ENCODE data around the gene NDUFS5. TPM values are rescaled to one million over a fixed set of nuclear protein-coding genes. Genes with fewer than 3 reads are reported as not detected.

The NDUFS5 gene
- total RNA-seq, 1 experiment from 2014 or later, result 316 TPM

- Histone ChIP-seq H3K4me3 (ENCODE audit: low read depth in 2 of 2, low read length in 2 of 2) (peak overlapping the region in 1 of 2 experiments; percentile 64; a peak in 2 of 4 replicates), H3K4me1 (ENCODE audit: control insufficient read depth, insufficient read depth, low read length) (peaks cover 36% of the 10 kb centered on the region), H3K27ac (ENCODE audit: low read length) (peak overlapping the region; percentile 86), H3K27me3 (ENCODE audit: control insufficient read depth, insufficient read depth, low read length) (no peaks in the 10 kb centered on the region), H3K9me3 (ENCODE audit: control insufficient read depth, insufficient read depth, low read depth, low read length) (no peaks in the 10 kb centered on the region), H3K36me3 (ENCODE audit: control insufficient read depth, insufficient read depth, low read length) (peaks cover 4% of the 10 kb centered on the region; the same call in 1 of the 2 replicates)
- DNase-seq (ENCODE audit: low read depth, low spot score) (no peak), ATAC-seq (no peak)
- ChIA-PET POLR2A (interaction anchor here (0.6 to 1.1 kb wide), 2 partner anchors 21 to 36 kb away, joined by 3 to 7 read pairs; partner anchors contain the start of gene NDUFS5), CTCF (no interaction called here)
- BruUV-seq (replicated peaks), result no TSS peak
- no peak for TF ChIP-seq POLR2AphosphoS5 (IDR thresholded peaks at IDR 0.05; ENCODE audit: low read depth, low read length)
- TF ChIP-seq, protein P1, sequence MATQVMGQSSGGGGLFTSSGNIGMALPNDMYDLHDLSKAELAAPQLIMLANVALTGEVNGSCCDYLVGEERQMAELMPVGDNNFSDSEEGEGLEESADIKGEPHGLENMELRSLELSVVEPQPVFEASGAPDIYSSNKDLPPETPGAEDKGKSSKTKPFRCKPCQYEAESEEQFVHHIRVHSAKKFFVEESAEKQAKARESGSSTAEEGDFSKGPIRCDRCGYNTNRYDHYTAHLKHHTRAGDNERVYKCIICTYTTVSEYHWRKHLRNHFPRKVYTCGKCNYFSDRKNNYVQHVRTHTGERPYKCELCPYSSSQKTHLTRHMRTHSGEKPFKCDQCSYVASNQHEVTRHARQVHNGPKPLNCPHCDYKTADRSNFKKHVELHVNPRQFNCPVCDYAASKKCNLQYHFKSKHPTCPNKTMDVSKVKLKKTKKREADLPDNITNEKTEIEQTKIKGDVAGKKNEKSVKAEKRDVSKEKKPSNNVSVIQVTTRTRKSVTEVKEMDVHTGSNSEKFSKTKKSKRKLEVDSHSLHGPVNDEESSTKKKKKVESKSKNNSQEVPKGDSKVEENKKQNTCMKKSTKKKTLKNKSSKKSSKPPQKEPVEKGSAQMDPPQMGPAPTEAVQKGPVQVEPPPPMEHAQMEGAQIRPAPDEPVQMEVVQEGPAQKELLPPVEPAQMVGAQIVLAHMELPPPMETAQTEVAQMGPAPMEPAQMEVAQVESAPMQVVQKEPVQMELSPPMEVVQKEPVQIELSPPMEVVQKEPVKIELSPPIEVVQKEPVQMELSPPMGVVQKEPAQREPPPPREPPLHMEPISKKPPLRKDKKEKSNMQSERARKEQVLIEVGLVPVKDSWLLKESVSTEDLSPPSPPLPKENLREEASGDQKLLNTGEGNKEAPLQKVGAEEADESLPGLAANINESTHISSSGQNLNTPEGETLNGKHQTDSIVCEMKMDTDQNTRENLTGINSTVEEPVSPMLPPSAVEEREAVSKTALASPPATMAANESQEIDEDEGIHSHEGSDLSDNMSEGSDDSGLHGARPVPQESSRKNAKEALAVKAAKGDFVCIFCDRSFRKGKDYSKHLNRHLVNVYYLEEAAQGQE (IDR thresholded peaks at IDR 0.05; ENCODE audit: insufficient read depth in 1 of 2, low read depth in 2 of 2, low read length in 1 of 2), result no peak
- TF ChIP-seq TCF7L2 (IDR thresholded peaks at IDR 0.05; ENCODE audit: low read depth, low read length), result no peak
- no peak for TF ChIP-seq SIN3A (IDR thresholded peaks at IDR 0.05; ENCODE audit: borderline replicate concordance, insufficient read depth, low read depth, low read length)
- TF ChIP-seq, protein P2, sequence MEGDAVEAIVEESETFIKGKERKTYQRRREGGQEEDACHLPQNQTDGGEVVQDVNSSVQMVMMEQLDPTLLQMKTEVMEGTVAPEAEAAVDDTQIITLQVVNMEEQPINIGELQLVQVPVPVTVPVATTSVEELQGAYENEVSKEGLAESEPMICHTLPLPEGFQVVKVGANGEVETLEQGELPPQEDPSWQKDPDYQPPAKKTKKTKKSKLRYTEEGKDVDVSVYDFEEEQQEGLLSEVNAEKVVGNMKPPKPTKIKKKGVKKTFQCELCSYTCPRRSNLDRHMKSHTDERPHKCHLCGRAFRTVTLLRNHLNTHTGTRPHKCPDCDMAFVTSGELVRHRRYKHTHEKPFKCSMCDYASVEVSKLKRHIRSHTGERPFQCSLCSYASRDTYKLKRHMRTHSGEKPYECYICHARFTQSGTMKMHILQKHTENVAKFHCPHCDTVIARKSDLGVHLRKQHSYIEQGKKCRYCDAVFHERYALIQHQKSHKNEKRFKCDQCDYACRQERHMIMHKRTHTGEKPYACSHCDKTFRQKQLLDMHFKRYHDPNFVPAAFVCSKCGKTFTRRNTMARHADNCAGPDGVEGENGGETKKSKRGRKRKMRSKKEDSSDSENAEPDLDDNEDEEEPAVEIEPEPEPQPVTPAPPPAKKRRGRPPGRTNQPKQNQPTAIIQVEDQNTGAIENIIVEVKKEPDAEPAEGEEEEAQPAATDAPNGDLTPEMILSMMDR (IDR thresholded peaks at IDR 0.05), result no peak
- in situ Hi-C loops (cut with HindIII; ENCODE audit: low pct_unique_long_range_greater_than_20kb, low sequenced_read_pairs) (no loop called here), intact Hi-C loops (cut with micrococcal nuclease; ENCODE audit: unreplicated experiment) (no loop called here)
These were observed 36.2 kb upstream of the NDUFS5 start for GRCh38 chr1:38989979-38990378.

DNA sequence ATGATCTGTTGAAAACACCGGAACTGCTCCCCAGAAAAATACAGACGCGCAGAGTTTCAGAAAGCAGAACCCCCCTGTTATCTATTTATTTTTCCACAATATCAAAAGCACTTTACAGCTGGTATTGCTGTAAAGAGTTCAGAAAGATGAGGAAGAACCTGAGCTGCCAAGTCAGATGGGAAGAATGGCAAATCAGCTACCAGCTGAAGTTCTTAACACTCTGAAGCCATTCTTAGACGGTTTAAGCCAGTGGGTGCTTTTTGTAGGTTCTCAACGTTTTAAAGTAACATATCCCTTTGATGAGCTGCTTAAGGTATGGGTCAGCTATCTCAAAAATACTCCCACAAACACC is 35.8 kb upstream of the NDUFS5 start:
- intact Hi-C loops (cut with micrococcal nuclease; ENCODE audit: unreplicated experiment) (no loop called here), in situ Hi-C loops (cut with HindIII; ENCODE audit: low pct_unique_long_range_greater_than_20kb, low sequenced_read_pairs) (no loop called here)
- Histone ChIP-seq H3K9me3 (ENCODE audit: control insufficient read depth, insufficient read depth, low read depth, low read length) (no peaks in the 10 kb centered on the region), H3K27me3 (ENCODE audit: control insufficient read depth, insufficient read depth, low read length) (no peaks in the 10 kb centered on the region), H3K4me1 (ENCODE audit: control insufficient read depth, insufficient read depth, low read length) (peaks cover 35% of the 10 kb centered on the region), H3K4me3 (ENCODE audit: low read depth in 2 of 2, low read length in 2 of 2) (peak overlapping the region; percentile 64 to 86), H3K36me3 (ENCODE audit: control insufficient read depth, insufficient read depth, low read length) (peaks cover 4% of the 10 kb centered on the region; the same call in 1 of the 2 replicates), H3K27ac (ENCODE audit: low read length) (peak overlapping the region; percentile 86)
- ChIA-PET POLR2A (interaction anchor here (1.1 kb wide), 1 partner anchor 36 kb away, joined by 3 read pairs; the partner anchor contains the start of gene NDUFS5), CTCF (no interaction called here)
- no peak for DNase-seq (ENCODE audit: low read depth, low spot score)
- 0 out of 2 replicates have a peak, but pooled peaks have one; percentile 1 for ATAC-seq
- BruUV-seq (replicated peaks), result no TSS peak
- no peak for TF ChIP-seq SIN3A (IDR thresholded peaks at IDR 0.05; ENCODE audit: borderline replicate concordance, insufficient read depth, low read depth, low read length)
- TF ChIP-seq, protein P1 (IDR thresholded peaks at IDR 0.05; ENCODE audit: insufficient read depth in 1 of 2, low read depth in 2 of 2, low read length in 1 of 2), result no peak
- no peak for TF ChIP-seq POLR2AphosphoS5 (IDR thresholded peaks at IDR 0.05; ENCODE audit: low read depth, low read length)
- TF ChIP-seq, protein P2 (IDR thresholded peaks at IDR 0.05), result no peak
- TF ChIP-seq TCF7L2 (IDR thresholded peaks at IDR 0.05; ENCODE audit: low read depth, low read length), result no peak

Data from Panc1 (cell line).